ENCODE data around the gene SYT2. TPM values are rescaled to one million over a fixed set of nuclear protein-coding genes. Genes with fewer than 3 reads are reported as not detected.

Gene SYT2
- total RNA-seq, 1 experiment from 2014 or later: 0.06 TPM

DNA sequence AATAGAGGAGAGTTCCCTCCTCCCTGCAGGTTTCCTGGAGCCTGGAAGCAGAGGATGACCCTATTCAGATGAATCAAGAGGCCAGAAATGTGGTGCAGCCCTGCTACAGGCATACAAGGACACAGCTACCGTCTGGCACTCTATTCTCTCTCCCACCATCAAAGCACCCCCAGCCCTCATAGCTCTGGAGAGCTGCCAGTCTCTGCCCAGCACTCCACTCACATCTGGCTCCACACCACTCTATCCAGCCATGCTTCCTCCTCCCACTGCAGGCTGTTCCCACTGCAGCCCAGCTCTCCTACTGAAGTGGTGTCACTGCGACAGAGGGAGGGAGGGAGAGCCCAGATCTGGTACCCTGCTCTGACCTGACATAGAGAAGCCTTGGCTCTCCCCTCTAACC lies 18.4 kb downstream of the SYT2 start:
- Histone ChIP-seq H3K27ac (no peak overlapping the region), H3K27me3 (peaks cover 2% of the 10 kb centered on the region; the same call in 1 of the 2 replicates), H3K4me3 (no peak overlapping the region)

DNA sequence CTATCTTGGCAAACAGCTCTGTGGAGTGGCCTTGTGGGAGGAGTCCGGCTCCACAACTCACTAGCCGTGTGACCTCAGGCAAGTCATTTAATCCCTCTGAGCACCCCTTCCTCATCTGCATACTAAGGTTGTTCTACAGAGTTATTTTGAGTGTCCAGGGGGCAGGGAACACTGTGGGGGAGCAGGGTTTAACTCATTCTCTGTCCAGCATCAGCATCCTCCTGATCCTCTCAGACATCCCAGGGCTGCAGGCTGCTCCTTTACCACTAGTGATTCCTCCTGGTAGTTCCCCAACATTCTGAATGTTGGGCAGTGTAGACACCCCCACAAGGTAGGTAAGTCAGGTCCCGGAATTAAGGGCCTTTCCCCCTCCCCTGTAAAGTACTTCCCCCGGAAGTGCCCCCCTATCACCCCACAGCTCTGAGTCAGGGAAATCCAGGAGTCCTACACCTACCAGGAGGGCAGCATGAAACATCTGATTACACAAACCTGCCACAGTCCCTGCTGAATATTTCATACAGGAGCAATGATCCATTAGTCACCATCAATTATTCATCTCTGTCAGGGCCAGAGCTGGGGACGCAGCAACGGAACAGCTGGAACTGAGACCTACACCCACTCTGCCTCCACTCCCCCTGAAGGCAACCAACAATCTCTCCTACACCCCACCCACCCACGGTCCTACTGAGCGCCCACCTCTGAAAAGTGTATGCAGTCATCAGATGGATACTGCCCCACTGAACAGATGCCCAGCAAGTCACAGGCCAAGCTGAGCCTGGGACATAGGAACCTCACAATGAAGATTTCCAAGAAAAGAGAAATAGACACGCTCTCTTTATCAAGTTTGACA lies 20.5 kb downstream of the SYT2 start:
- no peak overlapping the region for H3K27ac ChIP-seq
- H3K36me3 ChIP-seq: no peaks in the 10 kb centered on the region
- H3K27me3 ChIP-seq: peaks cover 3% of the 10 kb centered on the region; the same call in 1 of the 2 replicates
- no peak overlapping the region for H3K4me3 ChIP-seq
- H3K9me3 ChIP-seq (replicated peaks): no peaks in the 10 kb centered on the region
- no peak for DNase-seq
- no peaks in the 10 kb centered on the region for H3K4me1 ChIP-seq

More for the DNA sequence above, 18.4 kb downstream of the SYT2 start:
- DNase-seq: no peak
- H3K4me1 ChIP-seq: no peaks in the 10 kb centered on the region
- no peaks in the 10 kb centered on the region for H3K36me3 ChIP-seq
- H3K9me3 ChIP-seq (replicated peaks): no peaks in the 10 kb centered on the region

DNA sequence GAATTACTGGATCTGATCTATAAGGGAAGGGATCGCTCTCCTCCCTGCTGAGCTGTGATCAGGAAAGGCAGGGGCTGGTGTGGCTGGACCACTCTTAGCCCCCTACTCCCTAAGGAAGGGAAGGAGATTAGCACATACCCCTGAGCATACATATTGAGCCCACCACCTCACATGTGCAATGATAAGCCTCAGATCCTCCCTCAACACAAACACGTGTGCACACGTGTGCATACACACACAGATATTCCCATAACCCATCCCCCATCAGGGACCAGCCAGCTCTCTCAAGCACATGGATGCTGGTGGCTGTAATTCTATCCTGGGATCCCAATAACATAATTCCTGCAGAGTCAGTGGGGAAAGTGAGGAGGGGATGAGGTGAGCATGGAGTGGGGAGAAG lies 21.2 kb downstream of the SYT2 start:
- Histone ChIP-seq H3K27me3 (peaks cover 3% of the 10 kb centered on the region; the same call in 1 of the 2 replicates), H3K4me1 (no peaks in the 10 kb centered on the region), H3K27ac (no peak overlapping the region), H3K9me3 (replicated peaks) (no peaks in the 10 kb centered on the region), H3K4me3 (no peak overlapping the region), H3K36me3 (no peaks in the 10 kb centered on the region)
- DNase-seq: no peak

DNA sequence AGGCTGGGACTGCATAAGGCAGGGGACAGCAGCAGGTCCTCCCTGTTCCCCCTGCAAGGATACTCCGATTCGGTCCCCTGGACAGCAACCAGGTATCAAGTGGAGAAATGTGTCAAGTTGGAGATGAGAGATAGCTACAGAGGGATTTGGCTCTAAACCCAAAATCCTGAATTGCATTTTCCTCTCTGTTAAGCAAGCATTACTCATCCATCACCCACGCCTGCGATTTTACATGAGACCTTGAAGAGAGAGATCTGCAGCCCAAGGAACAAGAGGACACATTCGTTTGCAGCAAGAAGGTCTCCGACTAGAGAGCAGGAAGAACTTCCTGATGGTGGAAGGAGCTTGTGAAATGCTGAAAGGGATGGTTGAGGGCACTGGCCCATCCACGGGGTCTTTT lies 21.9 kb downstream of the SYT2 start:
- no peaks in the 10 kb centered on the region for H3K4me1 ChIP-seq
- peaks cover 3% of the 10 kb centered on the region; the same call in 1 of the 2 replicates for H3K27me3 ChIP-seq
- no peak overlapping the region for H3K4me3 ChIP-seq
- H3K36me3 ChIP-seq: no peaks in the 10 kb centered on the region
- no peaks in the 10 kb centered on the region for H3K9me3 ChIP-seq (replicated peaks)
- H3K27ac ChIP-seq: no peak overlapping the region
- no peak for DNase-seq

DNA sequence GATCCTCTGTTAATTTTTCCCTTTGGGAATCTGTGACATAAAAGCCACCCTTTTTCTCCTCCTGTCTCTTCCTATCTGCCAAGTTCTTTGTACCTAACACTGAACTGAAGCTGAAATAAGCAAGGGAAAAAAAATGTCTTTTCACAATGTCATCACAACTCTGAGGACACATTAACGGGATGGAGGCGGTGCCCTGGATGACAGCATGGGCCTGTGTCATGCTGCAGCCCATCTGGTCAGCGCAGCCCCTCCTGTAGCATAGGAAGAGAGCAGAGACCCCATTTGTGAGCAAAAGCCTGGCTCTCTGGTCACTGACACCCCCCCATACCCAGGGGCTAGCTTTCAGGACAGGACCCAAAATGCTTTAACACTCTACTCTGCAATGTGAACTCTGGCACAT lies 22.5 kb downstream of the SYT2 start:
- Histone ChIP-seq H3K27ac (no peak overlapping the region), H3K4me3 (no peak overlapping the region), H3K9me3 (replicated peaks) (no peaks in the 10 kb centered on the region), H3K27me3 (peaks cover 7% of the 10 kb centered on the region; the same call in 1 of the 2 replicates), H3K4me1 (no peaks in the 10 kb centered on the region), H3K36me3 (no peaks in the 10 kb centered on the region)
- DNase-seq: no peak

DNA sequence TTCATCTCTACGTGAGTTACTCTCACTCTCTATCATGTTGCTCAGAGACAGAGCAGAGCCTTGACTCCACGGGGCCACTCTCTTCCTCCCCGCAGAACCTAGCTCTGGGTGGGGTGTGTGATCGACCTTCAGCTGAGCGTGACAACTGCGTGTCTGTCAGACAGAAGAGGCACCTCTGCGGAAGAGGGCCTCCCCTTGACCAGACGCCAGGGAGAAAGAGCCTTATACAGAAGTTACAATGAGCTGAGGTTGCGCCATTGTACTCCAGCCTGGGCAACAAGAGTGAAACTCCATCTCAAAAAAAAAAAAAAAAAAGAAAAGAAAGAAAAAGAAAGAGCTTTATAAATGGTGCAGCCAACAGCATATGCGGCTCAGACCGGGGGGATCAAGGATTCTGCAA lies 22.9 kb downstream of the SYT2 start:
- H3K4me1 ChIP-seq: no peaks in the 10 kb centered on the region
- peaks cover 11% of the 10 kb centered on the region for H3K27me3 ChIP-seq
- H3K36me3 ChIP-seq: no peaks in the 10 kb centered on the region
- H3K9me3 ChIP-seq (replicated peaks): no peaks in the 10 kb centered on the region
- no peak overlapping the region for H3K27ac ChIP-seq
- DNase-seq: no peak
- no peak overlapping the region for H3K4me3 ChIP-seq

DNA sequence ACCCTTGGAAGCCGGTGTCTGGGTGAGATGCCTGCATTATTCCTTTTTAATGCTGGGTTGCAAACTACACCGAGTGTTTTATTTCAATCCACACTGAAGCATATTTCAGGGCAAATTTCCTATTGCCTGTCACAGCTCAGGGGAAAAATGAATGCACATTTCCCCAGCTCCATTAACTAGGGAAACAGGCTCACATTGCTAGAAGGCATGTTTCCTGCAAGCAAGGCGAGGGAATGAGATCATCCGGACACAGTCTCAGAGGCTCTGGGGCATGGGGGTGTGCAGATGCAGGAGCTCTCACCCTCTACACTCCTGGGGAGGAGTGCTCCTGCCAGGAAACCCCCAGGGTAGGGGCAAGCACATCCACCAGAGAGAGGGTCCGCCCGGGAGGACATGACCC lies 24.6 kb downstream of the SYT2 start:
- Histone ChIP-seq H3K27me3 (peaks cover 16% of the 10 kb centered on the region), H3K9me3 (replicated peaks) (no peaks in the 10 kb centered on the region)

DNA sequence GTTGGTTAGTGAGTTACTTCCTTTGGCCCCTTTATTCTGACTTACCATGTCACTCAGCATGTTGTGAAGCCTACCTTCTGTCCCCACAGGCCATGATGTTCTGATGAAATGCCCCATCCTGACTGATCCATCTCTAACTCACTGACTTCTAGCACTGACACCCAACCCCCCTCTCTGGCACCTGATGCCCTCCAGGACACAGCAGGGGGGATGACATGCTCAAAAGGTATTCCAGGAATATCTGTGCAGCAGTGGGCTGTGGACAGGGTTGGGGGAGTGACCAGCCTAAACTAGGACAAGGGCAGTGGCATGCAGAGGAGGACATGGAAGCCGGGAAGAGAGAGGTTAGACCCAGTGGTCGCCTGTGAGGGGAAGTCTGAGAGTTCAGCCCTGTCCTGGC lies 25.5 kb downstream of the SYT2 start:
- no peaks in the 10 kb centered on the region for H3K36me3 ChIP-seq
- peaks cover 21% of the 10 kb centered on the region for H3K27me3 ChIP-seq
- DNase-seq: no peak
- H3K9me3 ChIP-seq (replicated peaks): no peaks in the 10 kb centered on the region
- no peak overlapping the region for H3K4me3 ChIP-seq
- no peak overlapping the region for H3K27ac ChIP-seq
- H3K4me1 ChIP-seq: no peaks in the 10 kb centered on the region

More for the DNA sequence above, 24.6 kb downstream of the SYT2 start:
- Histone ChIP-seq H3K27ac (no peak overlapping the region), H3K4me3 (no peak overlapping the region), H3K4me1 (no peaks in the 10 kb centered on the region), H3K36me3 (no peaks in the 10 kb centered on the region)
- DNase-seq: no peak

DNA sequence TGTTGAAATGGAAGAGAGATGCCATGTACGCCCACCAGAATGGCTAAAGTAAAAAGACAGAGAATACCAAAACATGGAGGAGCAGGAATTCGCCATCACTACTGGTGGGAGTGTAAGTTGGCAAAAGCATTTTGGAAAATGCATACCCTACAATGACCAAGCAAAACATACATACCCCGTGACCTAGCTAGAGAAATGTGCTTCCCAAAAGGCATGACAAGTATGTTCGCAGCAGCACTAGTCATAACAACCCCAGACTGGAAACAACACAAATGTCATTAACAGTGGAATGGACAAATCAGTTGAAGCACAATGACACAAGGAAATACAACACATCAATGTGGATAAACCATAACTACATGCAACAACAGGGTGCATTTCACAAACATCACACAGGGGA lies 27.2 kb downstream of the SYT2 start:
- peaks cover 27% of the 10 kb centered on the region for H3K27me3 ChIP-seq
- H3K36me3 ChIP-seq: no peaks in the 10 kb centered on the region
- H3K9me3 ChIP-seq (replicated peaks): no peaks in the 10 kb centered on the region
- no peaks in the 10 kb centered on the region for H3K4me1 ChIP-seq
- no peak overlapping the region for H3K27ac ChIP-seq
- DNase-seq: no peak
- H3K4me3 ChIP-seq: no peak overlapping the region

DNA sequence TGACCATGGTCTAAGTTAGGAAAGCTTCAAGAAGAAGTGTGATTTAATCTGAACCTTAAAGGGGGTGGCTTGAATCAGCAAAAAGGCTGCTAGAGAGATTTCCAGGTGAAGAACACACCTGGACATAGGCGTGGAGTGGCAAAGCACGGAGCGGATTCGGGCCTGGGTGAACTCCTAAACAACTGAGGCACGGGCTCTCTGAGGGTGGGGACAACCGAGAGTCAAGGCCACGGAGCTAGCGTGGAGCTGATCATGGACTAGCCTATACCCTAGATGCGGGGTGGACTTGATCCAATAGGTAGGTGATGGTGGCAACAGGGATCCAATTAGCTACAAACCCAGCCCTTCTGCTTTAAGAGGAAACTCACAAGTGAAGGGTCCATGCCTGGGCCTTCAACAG lies 27.8 kb downstream of the SYT2 start:
- H3K27me3 ChIP-seq: peaks cover 27% of the 10 kb centered on the region

DNA sequence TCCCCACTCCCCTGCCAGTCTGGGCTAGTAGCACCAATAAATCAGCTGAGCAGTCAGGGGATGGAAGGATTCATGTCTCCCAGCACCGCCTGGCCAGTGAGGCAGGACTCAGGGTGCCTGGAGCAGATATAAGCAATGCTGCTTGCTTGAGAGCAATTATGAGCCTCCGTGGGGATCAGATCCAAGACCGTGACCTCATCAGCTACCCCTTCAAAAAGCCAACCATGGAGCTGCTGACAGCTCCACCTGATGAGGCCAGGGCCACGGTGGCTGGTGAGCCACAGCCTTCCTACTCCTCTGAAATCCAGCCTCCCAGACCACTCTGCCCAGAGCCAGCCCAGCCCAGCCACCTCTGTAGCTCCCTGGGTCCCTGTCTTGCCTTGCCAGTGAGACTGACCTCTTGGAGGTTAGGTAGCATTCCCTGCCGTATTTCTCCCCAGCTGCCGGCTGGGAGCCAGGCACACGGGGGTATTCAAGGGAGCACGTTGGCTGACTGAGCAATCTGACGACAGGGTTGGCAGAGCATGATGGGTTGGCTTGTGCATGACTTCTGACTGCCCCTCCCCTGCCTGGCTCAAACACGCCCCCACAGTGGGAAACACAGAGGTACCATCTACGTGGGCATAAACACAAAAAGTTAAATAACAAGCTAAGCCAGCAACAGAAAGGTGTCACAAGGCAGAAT lies 28.4 kb downstream of the SYT2 start:
- H3K27me3 ChIP-seq: peaks cover 28% of the 10 kb centered on the region
- no peak overlapping the region for H3K27ac ChIP-seq
- H3K4me3 ChIP-seq: no peak overlapping the region
- H3K9me3 ChIP-seq (replicated peaks): peaks cover 3% of the 10 kb centered on the region; the same call in 1 of the 2 replicates
- no peaks in the 10 kb centered on the region for H3K36me3 ChIP-seq
- H3K4me1 ChIP-seq: no peaks in the 10 kb centered on the region
- no peak for DNase-seq

More for the DNA sequence above, 27.8 kb downstream of the SYT2 start:
- Histone ChIP-seq H3K27ac (no peak overlapping the region), H3K36me3 (no peaks in the 10 kb centered on the region), H3K4me3 (no peak overlapping the region), H3K4me1 (no peaks in the 10 kb centered on the region), H3K9me3 (replicated peaks) (no peaks in the 10 kb centered on the region; the same call in 1 of the 2 replicates)
- DNase-seq: no peak

DNA sequence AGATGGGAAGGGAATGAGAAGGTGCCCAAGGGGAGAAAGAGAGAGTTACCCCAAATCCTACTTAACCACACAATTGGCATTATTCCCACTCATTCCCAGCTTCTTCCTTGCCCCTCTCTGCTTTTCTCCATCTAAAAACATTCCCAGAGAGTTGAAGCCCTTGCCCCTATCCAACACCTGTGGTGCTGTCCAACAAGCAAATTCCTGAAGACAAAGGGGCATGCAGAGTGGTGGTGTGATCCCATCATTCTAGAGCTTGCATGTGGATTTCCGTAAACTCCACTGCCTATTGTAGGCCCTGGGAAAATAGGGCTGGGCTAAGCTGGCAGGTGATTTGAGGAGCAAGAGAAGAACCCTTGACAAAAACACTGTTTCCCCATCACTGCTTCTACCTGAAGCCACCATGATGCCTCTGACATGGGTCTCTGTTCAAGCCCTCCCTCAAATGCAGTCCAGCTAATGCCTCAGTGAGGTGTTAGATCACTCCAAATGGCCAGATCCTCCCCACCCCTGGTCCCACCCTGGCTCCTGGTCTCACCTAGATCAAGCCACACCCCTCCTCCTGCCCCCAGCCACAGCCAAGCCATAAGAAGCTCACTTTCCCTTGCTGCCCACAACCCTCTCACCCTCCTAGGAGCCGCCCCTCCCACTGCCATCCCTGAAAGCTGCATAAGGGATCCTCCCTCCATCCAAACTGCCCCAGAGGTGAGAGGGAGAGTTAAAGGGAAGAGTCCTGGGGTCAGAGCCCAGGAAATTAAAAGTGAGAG lies 29.5 kb downstream of the SYT2 start:
- Histone ChIP-seq H3K9me3 (replicated peaks) (peaks cover 3% of the 10 kb centered on the region; the same call in 1 of the 2 replicates), H3K36me3 (no peaks in the 10 kb centered on the region), H3K4me1 (no peaks in the 10 kb centered on the region), H3K27me3 (peaks cover 27% of the 10 kb centered on the region), H3K4me3 (no peak overlapping the region), H3K27ac (no peak overlapping the region)
- DNase-seq: no peak

DNA sequence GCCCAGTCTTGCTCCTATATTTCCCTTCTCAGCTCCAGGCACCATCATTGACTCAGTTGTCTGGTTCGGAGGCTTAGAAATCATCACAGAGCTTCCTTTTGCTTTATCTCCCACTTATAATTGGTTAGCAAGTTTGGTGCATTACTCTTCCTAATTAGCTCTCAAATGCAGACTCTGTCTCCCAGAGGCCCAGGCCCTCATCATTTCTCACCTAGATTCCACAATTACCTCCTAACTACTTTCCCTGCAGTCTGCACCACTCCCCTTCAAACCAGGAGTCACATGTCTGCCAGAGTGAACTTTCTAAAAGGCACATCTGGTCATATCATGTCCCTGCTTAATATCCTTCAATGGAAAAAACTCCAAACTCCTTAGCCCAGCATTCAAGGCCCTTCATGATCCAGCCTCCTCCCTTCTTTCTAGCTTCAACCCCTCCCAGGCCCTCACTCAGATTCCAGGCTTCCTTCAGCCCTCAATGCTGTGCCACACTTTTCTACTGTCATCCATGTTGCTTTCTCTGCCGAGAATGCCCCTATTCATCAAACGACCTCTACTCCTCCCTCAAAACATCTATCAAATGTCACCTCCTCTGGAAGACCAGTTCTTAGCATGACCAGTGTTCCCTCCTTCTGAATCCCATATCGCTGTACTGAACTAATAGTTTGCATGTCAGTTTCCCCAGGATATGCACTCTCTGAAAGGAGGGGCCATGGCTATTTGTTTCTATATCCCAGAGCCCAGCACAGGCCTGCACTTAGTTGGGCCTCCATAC lies 30.7 kb downstream of the SYT2 start:
- H3K36me3 ChIP-seq: no peaks in the 10 kb centered on the region
- peaks cover 27% of the 10 kb centered on the region for H3K27me3 ChIP-seq
- H3K4me1 ChIP-seq: no peaks in the 10 kb centered on the region
- H3K4me3 ChIP-seq: no peak overlapping the region
- H3K27ac ChIP-seq: no peak overlapping the region
- no peak for DNase-seq
- peaks cover 3% of the 10 kb centered on the region; the same call in 1 of the 2 replicates for H3K9me3 ChIP-seq (replicated peaks)

DNA sequence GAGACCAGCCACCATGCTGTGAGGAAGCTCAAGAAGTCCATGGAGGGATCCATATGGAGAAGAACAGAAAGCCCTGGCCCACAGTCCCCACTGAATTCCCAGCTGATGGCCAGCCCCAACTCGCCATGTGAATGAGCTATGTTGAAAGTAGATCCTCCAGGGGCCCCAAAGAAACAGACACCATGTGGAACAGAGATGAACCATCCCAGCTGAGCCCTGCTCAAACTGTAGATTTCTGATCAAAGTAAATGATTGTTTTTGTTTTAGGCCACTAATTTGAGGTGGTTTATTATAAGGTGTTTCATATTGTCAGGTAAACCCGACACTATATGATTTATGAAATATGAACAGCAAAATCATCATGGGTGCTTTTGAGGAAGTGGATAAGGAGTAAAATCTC lies 32.8 kb downstream of the SYT2 start:
- Histone ChIP-seq H3K4me3 (no peak overlapping the region), H3K27me3 (peaks cover 20% of the 10 kb centered on the region), H3K9me3 (replicated peaks) (peaks cover 3% of the 10 kb centered on the region; the same call in 1 of the 2 replicates), H3K36me3 (no peaks in the 10 kb centered on the region), H3K4me1 (no peaks in the 10 kb centered on the region), H3K27ac (no peak overlapping the region)
- no peak for DNase-seq
